ENCODE measurements around the gene MYO5B. TPM values are rescaled to one million over a fixed set of nuclear protein-coding genes. Genes with fewer than 3 reads are reported as not detected.
A peak's percentile ranks its signal among the peaks of the same experiment; 100 is the strongest.

The MYO5B gene
- total and polyA plus RNA-seq, 10 of the 15 experiments (the other 5 are each of a cell fraction or from before 2014, with no cell fraction given), result 2.5 to 4.5 (median 3.3) TPM

- TF ChIP-seq NR2F1 (conservative IDR thresholded peaks at IDR 0.05) (peak; percentile 41; the same call in 1 of the 2 replicates), RAD21 (IDR thresholded peaks at IDR 0.05; ENCODE audit: insufficient read depth, low read depth, low read length) (no peak), GATAD2B (conservative IDR thresholded peaks at IDR 0.05; ENCODE audit: low read depth) (no peak), MTA2 (IDR thresholded peaks at IDR 0.05; ENCODE audit: low read depth) (peak; percentile 93), IKZF1 (conservative IDR thresholded peaks at IDR 0.05) (peak; percentile 66; the same call in 1 of the 2 replicates), RFX5 (IDR thresholded peaks at IDR 0.05; ENCODE audit: low read depth, low read length) (0 out of 2 replicates have a peak, but pooled peaks have one; percentile 21), RUNX3 (IDR thresholded peaks at IDR 0.05; ENCODE audit: low read length) (0 out of 2 replicates have a peak, but pooled peaks have one; percentile 16), SMARCA5 (IDR thresholded peaks at IDR 0.05) (no peak), PBX3 (IDR thresholded peaks at IDR 0.05; ENCODE audit: insufficient replicate concordance, low read depth, low read length) (peak; percentile 92), USF1 (IDR thresholded peaks at IDR 0.05; ENCODE audit: borderline replicate concordance, extremely low read length, insufficient read depth, low read depth, low read length) (no peak), ZBTB33 (IDR thresholded peaks at IDR 0.05) (no peak), PKNOX1 (IDR thresholded peaks at IDR 0.05) (peak; percentile 96), JUNB (IDR thresholded peaks at IDR 0.05) (peak; percentile 26; the same call in 1 of the 2 replicates), NR2C1 (IDR thresholded peaks at IDR 0.05) (no peak), MXI1 (IDR thresholded peaks at IDR 0.05; ENCODE audit: low read depth, low read length) (peak; percentile 51)
These were observed 63.4 kb downstream of the MYO5B start (continued) for GRCh38 chr18:50131591-50131990.
